ENCODE data around the gene PDE9A.

Gene PDE9A

GRCh38 chr21:42684109-42684916 lies 30.9 kb downstream of the PDE9A start:
- peak in 1 of 2 donors; percentile 38 for DNase-seq (ENCODE audit: low read depth in 1 of 2, low spot score in 1 of 2)

DNA sequence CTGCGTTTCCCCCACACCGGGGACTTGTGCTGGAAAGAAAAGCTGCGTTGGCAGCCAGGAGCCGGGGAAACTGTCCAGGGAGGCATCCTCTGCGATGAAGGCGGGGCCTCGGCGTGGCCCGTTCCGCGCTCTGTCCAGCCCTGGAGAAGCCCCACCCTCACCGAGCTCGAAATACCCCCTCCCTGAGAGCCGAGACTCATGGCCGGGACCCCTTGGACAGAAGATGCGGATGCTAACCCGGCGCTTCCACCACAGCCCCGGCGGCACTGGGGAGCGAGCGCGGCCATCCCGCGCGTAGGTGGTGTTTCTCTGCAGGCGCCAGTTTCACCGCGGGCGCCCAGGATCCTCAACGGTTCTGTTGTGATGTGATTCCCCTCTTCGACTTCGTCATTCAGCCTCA lies 31.6 kb downstream of the PDE9A start:
- DNase-seq (ENCODE audit: low read depth in 1 of 2, low spot score in 1 of 2), result no peak

GRCh38 chr21:42685954-42686500 lies 32.6 kb downstream of the PDE9A start:
- no peak for DNase-seq (ENCODE audit: low read depth in 1 of 2, low spot score in 1 of 2)

- no peak for DNase-seq (ENCODE audit: low read depth in 1 of 2, low spot score in 1 of 2)
These were observed 34.4 kb downstream of the PDE9A start for GRCh38 chr21:42687796-42688195.

DNA sequence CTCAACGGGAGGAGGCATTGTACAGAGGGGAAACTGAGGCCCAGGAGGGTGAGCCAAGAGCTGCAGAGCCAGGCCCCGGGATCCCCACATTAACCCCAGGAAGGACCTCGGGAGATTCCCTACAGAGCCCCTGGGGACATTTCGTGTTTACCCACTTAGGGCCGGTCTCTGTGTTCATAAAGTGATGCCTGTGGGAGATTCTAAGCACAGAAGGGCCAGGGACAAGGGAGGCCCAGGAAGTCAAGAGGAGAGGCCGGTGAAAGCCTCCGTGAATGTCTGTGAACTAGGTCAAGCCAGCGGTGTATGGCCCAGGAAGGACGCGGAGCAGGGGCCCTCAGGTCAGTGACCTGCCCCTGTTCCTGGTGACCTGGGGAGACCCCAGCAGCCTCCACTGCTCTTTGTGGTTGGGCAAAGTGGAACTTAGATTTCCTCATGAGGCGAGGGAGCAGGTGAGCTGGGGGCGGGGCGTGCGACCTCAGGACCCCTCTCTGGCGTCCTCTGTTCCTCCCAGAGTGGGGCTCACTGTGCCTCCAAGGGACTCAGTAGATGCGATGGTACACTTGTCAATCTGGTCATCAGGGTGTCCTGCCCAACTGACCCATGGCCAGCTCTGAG lies 34.9 kb downstream of the PDE9A start:
- no peak for DNase-seq (ENCODE audit: low read depth in 1 of 2, low spot score in 1 of 2)

DNA sequence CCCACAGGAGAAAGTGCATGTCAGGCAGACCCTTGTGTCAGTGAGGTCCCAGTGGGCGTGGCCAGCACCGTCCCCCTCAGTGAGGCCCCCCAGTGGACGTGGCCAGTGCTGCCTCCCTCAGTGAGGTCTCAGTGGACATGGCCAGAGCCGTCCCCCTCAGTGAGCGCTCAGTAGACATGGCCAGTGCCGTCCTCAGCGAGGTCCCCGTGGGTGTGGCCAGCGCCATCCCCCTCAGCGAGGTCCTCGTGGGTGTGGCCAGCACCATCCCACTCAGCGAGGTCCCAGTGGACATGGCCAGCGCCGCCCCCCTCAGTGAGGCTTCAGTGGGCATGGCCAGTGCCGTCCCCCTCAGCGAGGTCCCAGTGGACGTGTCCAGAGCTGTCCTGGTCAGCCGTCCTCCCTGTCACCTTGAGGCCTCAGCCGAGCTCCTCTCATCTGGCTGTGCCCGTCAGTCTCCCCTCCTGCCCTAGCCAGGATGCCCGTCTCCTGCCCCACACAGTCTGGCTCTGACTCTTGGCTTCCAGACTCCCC lies 35.5 kb downstream of the PDE9A start:
- DNase-seq (ENCODE audit: low read depth in 1 of 2, low spot score in 1 of 2), result no peak

DNA sequence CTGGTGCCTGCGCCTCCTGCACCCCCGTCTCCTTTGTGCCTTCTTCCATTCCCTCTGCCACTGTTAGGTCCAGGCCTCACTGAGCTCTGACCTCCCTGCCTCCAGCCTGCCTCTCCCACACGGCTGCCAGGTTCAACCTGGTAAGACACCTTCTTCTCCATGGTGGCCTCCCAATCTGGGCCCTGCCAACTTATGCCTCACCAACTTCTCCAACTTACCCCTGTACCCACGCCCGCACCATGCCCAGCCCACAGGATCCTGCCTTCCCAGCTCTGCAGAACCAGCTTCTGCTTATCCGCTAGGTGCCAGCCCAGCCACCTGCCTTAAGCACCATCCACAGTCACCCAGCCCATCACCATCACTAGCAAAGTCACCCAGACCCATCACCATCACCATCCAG lies 37.2 kb downstream of the PDE9A start:
- no peak for DNase-seq (ENCODE audit: low read depth in 1 of 2, low spot score in 1 of 2)

GRCh38 chr21:42691901-42692559 lies 38.6 kb downstream of the PDE9A start:
- no peak for DNase-seq (ENCODE audit: low read depth in 1 of 2, low spot score in 1 of 2)

- DNase-seq (ENCODE audit: low read depth in 1 of 2, low spot score in 1 of 2), result no peak
These were observed 39.3 kb downstream of the PDE9A start for GRCh38 chr21:42692688-42693087.

DNA sequence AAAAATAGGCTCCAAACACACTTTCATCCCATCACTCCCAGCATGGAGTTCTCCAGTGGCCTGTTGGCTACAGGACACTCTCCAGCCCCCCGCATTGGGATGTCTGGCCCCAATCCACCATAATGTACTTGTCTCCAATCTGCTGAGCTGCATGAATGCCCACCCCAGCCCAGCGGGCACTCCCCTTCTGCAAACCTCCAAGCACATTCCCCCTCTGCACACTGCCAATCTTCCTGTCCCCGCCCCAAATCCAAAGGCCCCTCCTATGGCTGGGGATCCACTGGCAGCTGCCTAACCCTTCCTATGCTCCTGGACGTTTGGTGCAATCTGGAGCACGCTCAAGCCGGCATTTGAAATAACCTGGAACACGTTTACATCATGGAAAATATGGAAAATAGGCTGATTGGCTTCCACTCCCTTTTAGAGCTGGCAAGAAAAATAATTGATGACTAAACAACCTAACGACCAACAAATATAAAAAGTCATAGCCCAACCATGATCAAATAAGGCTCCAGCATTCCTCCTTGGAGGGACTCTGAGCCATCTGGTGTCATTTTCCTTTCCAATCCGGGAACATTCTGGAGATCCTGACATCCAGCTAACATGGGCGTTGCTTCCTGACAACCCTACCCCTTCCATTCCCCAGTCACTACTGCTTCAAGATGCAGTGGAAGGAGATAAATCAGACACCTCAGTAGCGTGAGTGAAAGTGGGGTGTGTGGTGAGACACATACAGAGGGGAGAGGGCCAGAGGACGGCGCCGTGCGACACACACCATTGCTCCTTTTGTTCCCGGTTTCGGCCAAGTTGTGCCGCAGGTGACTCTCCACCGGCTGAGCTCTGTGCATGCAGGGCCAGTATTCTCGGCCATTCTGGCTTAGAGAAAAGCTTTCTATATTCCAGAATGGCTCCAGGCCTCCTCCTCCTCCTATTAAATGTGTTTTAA lies 41.6 kb downstream of the PDE9A start:
- DNase-seq (ENCODE audit: low read depth in 1 of 2, low spot score in 1 of 2), result no peak

DNA sequence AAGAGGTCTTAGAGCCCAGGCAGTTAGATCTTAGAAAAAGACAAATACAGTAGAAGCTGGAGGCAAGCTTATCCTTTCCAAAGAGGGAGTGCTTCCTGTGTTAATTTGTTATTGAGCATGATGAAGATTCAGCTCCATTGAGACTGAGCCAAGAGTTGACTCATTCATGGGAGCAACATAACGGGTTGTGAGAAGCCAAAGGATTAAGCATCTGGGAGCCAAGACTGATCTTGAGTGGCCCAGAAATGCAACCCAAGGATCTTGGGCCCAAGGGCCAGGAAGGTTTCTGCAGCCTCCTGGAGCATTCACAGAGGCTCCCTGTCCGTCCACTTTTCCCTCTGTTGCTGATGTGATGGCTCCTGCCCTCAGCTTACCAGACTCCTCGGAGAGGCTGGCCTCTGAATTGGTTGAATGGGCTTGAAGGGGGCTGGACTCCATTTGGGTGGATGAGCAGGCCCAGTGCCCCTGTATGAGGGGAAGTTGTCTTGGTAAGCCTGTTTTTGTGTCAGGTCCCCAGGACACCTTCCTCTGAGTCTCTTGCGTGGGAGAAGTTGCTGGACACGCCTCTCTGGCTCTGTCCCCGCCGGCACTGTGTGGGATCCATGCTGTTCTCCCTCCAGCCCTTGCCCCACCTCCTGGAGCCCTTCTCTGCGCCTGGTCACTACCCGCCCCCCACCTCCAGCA lies 42.4 kb downstream of the PDE9A start:
- no peak for DNase-seq (ENCODE audit: low read depth in 1 of 2, low spot score in 1 of 2)

DNA sequence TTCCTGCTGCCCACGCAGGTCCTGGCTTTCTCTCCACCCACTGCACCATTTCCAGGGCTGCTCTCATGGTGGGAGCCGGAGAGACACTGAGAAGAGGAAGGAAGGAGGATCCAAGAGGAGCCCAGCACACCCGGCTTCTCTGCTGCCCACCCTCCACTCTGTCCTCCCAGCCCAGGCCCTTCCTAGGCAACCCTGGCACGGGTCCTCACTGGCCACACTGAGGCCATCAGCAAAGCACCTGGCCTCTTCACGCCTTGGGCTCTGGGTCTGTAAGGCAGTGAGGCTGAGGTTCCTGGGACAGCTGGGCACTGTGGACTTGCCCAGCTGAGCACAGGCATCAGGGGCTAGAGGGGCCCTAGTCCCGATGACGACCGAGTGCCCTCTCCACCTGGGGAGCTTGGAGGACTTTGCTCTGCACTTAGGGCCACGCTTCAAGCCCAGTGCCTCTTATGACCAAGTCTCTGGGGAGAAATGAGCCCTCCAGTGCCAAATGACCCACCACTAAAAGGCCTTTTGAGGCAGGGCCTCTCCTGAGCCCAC lies 43.1 kb downstream of the PDE9A start:
- no peak for DNase-seq (ENCODE audit: low read depth in 1 of 2, low spot score in 1 of 2)

DNA sequence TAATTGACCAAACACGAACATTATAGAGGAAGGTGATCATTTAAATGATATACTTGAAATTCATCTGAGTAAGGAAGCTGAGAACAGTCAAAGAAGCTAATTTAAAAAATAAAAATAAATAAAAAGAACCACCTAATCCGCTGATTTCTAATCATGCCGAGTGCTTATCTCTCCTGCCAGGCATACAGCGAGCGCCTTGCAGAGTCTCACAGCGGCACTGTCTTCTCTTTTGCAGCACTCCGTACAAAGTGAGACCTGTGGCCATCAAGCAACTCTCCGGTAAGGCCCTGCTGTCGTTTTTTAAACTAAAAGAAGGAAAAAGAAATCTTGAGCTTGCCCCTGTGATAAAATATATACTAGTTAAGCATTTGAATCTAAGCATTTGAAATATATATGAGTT lies 45.3 kb downstream of the PDE9A start:
- DNase-seq (ENCODE audit: low read depth in 1 of 2, low spot score in 1 of 2), result no peak

- DNase-seq (ENCODE audit: low read depth in 1 of 2, low spot score in 1 of 2), result no peak
These were observed 45.8 kb downstream of the PDE9A start for GRCh38 chr21:42699196-42699595.

DNA sequence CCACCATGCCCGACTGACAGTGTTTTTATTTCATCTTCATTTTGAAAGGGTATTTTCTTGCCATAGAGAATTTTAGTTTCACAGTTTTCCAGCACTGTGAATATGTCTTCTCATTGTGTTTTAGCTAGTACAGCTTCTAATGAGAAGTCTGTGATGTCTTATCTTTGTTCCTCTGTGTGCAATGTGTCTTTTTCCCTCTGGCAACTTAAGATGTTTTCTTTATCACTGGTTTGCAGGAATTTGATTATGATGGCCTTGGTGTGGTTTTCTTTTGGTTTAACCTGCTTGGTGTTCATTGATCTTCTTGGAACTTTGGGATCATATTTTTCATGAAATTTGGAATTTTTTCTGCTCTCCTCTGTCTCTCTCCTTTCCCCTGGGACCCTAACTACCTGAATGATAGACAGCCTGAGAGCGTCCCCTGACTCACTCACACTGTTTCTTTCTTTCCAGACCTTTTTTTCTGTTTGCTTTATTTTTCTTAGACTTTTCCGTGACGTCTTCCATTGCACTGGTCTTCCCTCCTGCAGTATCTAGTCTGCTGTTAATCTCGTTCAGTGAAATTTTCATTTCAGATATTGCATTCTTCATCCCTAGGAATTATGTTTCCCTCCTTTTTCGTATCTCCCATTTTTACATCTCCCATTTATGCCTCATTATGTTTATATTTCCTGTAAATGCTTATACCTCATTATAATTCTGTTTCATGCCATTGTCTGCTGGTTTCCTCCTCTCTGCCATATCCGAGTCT lies 48.5 kb downstream of the PDE9A start:
- no peak for DNase-seq (ENCODE audit: low read depth in 1 of 2, low spot score in 1 of 2)

DNA sequence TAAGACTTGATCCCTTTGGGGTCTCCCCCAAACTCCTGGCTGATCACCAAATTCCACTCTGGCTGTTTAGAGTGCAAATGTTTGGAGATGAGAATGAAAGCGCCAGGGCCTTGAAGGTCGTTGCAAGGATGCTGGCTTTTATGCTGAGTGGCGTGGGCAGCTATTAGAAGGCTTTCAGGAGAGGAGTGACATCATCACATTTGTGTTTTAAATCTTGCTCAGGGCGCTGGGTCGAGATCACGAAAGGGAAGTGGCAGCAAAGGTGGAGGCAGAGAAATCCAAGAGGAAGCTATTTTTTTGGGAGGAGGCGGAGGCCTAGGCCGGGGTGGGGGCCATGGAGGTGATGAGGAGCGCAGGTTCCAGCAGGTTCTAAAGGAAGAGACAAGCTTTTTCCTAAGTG lies 49.3 kb downstream of the PDE9A start:
- DNase-seq (ENCODE audit: low read depth in 1 of 2, low spot score in 1 of 2), result no peak

DNA sequence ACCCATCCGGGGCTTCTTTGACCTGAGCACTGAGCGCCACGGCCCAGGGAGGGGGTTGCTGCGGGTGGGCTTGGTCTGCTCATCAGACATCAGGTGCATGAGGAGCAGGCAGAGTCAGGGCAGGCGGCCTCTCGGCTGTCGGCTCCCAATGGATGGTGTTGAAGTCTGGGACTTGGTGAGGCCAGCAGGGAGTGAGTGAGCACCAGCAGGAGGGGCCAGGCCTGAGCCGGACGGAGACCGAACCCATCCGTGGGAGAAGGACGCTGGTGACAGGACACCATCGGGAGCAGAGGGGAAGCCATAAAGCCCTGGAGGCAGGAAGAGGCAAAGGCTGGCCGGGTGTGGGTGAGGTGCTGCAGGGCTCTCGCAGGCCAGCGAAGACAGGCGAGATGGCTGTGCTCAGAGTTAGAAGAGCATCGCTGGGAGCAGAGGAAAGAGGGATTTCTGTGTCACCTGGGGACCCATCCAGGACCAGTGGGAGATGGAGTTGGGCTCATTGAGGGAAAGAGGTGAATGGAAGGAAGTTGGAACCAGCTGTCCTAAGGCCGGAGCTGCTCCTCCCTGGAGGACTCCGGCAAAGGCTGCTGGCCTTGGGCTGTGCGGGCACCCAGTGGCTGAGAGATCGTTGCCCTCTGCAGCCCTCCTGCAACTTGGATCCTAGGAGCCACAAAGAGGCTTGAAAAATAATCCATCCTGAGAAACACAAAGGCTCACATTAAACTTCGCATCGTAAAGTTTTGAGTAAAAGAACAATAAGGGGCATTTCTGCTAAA lies 49.9 kb downstream of the PDE9A start:
- DNase-seq (ENCODE audit: low read depth in 1 of 2, low spot score in 1 of 2), result no peak

GRCh38 chr21:42703965-42704364 lies 50.5 kb downstream of the PDE9A start:
- no peak for DNase-seq (ENCODE audit: low read depth in 1 of 2, low spot score in 1 of 2)
